GM19025 (cell line): ENCODE measurements around the gene TMEM156.
"Not testable (repeated sequence)": the region's sequence is repeated elsewhere in the genome, so short reads cannot be mapped to it uniquely, and the experiment has no call there.

Experiments used
- ATAC-seq: cut with Tn5 transposase; IDR thresholded peaks from one replicate; pipeline ENCODE4 v1.9.1; 2021; ENCODE audit warnings: mild to moderate bottlenecking, low read depth, moderate library complexity; ENCODE audit not compliant: unreplicated experiment

The TMEM156 gene

GRCh38 chr4:39002058-39002457, 30.2 kb downstream of the TMEM156 start:
- ATAC-seq = not testable (repeated sequence)

DNA sequence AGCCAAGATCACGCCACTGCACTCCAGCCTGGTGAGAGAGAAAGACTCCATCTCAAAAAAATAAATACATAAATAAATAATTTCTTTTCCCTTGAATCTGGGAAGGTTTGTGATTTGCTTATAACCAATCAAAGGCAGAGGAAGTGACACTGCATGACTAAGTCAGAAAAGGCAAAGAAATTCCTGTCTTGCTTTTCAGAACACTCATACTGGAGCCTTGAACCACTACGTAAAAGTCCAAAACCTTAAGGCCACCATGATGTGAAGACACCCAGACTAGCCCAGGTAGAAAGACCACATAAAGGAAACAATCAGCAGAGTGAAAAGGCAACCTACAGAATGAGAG, 36.6 kb downstream of the TMEM156 start:
- ATAC-seq = no peak

DNA sequence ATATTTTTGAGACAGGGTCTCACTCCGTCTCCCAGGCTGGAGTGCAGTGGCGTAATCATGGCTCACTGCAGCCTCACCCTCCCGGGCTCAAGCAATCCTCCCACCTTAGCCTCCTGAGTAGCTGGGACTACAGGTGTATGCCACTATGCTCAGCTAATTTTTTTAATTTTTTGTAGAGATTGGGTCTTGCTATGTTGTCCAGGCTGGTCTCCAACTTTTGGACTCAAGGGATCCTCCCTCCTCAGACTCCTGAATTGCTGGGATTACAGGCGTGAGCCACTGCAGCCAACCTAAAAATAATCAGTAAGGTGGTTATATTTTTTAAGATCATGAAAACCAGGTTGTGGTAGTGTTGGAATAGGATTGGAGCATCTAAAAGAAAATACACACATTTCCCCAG, 38.1 kb downstream of the TMEM156 start:
- ATAC-seq = no peak

DNA sequence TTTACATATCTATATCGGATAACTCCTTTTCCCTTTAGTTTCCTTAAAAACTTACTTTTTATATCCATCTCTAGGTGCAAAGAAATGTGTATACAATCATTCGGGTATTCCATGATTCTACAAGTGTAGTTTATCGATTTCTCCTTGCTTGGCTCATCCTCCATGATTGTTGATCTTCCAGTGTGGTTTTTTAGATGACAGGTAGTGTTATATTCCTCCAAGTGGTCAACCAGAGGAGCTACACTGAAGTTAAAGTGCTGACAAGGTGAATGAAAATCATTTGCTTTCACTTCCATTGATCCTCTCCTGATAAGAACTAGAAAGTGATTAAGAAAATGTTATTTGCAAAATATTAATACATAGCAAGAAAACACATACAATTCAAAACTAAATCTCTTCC, 38.5 kb downstream of the TMEM156 start:
- ATAC-seq = no peak

DNA sequence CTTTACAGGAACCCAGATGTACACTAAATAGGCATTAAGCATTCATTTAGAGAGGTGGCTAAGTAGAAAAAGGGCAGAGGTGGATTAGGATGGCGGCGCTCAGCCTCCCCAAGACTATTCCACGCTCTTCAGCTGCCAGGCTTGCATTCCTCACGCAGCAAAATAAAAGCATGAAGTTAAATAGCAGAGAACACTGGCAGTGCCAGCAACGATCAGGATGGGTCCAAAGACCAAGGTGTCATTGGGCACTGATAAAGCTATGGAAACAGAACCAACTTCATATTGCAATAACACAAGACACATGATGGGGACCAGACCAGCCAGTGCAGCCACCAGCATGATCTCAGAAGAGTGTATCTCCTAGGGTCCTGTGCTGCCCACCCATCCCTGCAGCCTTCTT, 42.0 kb downstream of the TMEM156 start:
- ATAC-seq = no peak

DNA sequence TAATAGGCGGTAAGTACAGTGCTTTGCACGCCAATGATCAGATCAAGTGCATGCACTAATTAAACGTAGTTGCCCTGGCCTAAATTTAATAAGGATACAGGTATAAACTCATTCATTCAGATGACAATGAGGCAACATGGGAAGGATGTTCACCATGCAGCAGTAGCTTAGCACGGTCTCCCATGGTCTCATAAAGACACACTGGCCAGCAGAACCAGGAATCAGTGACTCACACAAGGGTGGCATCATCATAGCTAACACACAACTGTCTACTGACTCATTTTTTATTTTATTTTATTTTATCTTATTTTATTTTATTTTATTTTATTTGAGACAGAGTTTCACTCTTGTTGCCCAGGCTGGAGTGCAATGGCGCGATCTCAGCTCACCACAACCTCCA, 42.7 kb downstream of the TMEM156 start:
- no peak for ATAC-seq

DNA sequence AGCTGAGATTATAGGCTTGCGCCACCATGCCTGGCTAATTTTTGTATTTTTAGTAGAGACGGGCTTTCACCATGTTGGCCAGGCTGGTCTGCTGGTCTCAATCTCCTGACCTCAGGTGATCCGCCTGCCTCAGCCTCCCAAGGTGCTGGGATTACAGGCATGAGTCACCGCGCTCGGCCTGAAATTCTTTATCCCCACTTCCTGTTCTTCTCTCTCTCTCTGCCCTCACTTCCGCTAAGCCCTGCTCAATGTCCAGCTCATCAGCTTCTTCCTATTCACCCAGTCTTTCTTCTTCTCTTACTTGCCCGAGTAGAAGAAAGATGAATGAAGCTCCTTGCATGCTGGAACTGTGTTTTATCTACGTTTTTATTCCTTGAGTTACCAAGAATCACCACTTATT, 43.9 kb downstream of the TMEM156 start:
- not testable (repeated sequence) for ATAC-seq

- no peak for ATAC-seq
Measured at GRCh38 chr4:38987491-38987890, 44.7 kb downstream of the TMEM156 start.

DNA sequence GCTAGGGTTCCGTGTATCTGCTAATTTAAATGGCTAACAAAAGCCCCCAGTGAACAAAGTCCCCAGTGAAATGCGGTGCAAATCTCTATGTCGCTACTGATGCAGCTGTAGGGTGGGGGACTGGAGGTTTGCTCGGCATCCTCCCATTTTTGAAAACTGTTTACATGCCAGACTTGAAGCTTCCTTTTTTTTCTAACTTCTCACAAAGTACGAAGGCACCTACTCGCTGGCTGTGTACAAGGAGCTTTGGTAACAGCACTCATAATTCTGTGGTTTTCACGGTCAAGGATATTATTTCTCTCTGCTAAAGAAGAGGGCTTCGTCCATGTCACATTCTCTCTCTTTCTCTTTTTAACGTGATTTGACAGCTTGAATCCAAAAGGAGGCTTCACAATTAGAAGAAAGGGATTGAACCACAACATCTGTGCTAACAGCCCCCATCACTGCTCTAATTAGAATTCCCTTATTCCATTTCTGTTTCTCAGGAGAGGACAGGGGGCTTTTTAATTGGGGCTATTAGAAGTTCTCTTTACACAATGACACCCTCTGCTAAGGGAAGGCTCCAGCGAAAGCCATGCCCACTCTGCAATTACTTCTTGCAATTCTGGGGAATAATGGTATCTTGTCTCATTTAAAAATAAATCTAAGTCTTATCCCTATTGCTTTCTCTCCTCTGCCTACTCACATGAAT, 46.7 kb downstream of the TMEM156 start:
- peak; percentile 7 for ATAC-seq

DNA sequence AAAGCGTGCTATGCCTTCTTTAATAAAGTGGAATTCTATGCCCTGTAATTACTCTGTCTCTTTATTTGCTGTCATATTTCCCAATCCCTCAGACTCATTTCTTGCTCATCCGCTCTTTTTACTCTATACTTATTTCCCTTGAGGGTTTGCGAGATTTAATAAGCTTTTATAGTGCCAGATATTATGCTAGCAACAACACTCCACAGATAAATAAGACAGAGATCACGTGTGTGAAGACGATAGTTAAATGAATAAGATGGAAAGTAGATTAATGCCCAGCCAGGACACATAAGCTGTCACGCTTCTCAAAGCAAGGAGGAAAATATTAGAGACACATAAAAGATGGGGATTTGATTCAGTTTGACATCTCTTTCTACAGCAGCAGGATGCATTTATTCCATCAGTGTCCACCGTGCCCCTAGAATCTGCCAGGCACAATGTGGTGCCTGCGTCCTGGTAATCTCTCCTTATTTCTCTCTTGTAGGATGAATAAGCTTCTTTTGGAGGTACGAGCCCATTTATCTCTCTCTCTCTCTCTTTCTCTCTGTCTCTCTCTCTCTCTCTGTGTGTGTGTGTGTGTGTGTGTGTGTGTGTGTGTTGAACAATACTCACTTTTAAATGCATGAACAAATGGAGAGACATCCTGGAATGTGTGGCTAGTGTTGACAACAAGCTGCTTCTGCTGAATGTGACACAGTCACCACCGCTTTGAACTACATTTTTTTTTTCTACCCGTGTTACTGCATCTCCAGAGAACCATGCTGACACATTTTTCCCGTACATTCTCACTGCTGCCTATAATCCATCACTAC, 48.2 kb downstream of the TMEM156 start:
- ATAC-seq = no peak

- ATAC-seq = no peak
Measured at GRCh38 chr4:38983291-38983690, 48.9 kb downstream of the TMEM156 start.

- no peak for ATAC-seq
Measured at GRCh38 chr4:38982361-38983095, 49.7 kb downstream of the TMEM156 start.

GRCh38 chr4:38980903-38981676, 51.1 kb downstream of the TMEM156 start:
- ATAC-seq = no peak

DNA sequence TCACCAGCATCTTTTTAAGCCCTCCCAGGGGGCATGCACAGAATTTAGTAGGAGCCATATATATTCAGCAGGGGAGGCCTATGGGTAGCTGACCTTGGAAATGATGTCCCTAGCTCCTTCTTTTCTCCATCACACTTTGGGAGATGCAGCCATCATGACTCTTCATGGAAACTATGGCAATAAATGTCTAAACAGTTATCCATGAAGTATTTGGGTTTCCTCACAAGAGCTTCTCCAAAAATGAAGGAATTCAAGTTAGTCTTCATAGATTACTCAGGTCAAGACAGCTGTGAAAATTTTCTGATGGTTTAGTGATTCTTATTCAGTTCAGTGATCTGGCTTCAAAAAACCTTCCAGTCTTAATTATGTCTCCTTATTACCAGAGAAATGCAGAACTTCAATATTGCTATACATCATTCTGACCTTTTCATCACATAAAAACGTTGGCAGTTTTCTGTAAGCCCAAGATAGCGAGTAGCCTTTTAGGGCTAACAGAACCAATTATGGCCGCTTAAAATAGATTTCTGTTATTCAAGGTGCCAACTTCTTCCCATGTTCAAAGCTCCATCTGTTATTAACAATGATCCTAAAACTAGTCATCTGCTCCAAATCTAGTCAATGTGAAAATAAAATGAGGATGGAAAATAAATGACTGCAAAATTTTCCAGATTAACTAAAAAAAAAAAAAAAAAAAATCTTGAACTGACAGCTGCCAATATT, 52.5 kb downstream of the TMEM156 start:
- ATAC-seq = no peak

GRCh38 chr4:38979081-38979480, 53.1 kb downstream of the TMEM156 start:
- no peak for ATAC-seq

DNA sequence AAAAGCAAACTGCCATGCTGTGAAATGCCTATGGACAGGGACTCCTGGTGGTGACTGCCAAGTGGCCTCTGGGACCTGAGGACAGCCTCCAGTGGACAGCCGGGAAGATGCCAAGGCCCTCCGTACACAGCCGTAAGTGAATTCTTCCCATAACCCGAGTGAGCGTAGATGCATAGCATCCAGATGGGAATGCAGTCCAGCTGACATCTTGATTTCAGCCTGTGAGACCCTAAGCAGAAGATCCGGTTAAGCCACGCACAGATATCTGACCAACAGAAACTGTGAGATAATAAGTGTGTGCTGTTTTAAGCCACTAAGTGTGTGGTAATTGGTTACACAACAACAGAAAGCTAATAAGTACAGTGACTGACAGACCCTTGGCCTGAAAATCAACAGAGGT, 55.9 kb downstream of the TMEM156 start:
- no peak for ATAC-seq

DNA sequence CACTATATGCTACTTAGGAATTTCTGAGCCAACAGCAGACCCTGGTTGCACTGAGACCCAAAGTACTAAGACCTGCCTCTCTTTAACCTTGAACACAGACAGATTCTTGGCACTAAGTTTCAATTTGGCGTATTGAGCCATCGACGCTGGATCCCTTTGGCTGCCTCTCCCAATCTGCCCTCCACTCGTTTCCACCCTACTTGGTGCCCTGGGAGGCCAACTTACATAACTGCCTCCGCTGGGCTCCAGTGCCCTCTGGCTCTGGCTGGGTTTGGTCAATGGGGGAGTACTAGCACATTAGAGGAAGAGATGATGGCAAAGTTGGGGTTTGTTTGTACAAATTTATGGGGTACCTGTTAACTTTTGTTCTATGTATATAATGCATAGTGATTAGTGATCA, 63.5 kb downstream of the TMEM156 start:
- no peak for ATAC-seq

- no peak for ATAC-seq
Measured at GRCh38 chr4:38967260-38968095, 64.7 kb downstream of the TMEM156 start.

DNA sequence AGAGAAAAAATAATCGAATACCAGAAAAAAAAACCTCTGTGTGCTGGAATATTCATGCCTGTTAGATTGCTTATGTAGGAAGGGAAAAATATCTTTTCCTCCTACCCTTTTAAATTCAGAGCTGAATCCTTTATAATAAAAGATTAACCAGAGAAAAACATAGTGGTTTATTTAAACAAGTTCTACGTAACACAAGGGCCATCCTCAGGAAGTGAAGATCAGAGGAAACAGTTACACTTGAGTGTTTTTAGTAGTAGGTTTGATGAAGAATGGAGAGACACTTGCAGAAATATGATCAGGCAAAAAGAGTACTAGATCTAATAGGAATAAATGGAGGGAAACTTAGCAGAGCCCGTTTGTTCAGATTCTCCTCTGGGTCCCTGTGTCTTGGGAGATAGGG, 66.3 kb downstream of the TMEM156 start:
- no peak for ATAC-seq
